Measurements from ENCODE around the gene KLHL29. TPM values are rescaled to one million over a fixed set of nuclear protein-coding genes. Genes with fewer than 3 reads are reported as not detected.

KLHL29 gene
- total RNA-seq (2022; extraction: Qiagen RNA extraction; ENCODE audit: low read depth): 3.2 to 5.6 TPM (median 4.1 TPM) in 5 replicates

DNA sequence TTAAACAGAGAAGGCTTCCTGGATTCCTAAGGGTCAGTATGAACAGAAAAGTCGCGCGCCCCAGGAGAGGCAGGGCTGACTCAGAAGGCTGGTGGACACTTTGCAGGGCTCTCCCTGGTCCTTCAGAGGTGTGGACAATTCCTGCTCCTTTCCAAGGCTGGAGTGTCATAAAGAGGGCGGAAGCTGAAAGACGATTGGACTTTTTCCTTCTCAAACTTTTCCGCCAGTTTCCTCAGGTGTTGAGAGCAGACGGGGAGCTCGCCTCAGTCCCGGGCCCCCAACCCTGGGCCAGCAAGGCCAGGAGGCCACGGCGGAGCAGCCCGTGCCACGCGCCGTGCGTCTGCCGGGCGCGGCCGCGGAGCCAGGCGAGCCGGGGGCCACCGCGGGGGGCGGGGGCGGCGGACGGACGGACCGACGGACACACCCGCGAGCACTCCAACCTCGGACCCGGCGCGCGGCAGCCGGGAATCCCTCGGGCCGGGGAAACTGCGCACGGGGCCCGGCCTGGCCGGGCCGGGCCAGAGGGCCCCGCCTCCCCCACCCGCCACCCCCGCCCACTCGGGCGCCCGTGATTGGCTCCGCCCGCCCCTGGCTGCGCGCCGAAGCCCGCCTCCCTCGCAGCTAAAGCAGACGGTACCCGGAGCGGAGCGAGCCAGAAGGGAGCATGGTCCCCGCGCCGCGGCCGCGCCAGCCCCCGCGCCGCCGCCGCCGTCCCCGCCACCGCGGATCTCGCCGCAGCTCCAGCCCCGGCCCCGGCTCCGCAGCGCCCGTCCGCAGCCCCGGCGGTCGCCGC lies at the start of gene KLHL29:
Gene KLHL29 (plus strand): TSS at position 629 of the 793 bp plus-strand sequence. CDS start 177,018 bp downstream, outside the sequence.

